Skin of body (tissue), 3 donors: ENCODE measurements around the gene SSH3. TPM values are rescaled to one million over a fixed set of nuclear protein-coding genes. Genes with fewer than 3 reads are reported as not detected.

ENCODE experiments used
- DNase-seq: peaks from one replicate; lab custom pipeline; 2025; lab: John Stamatoyannopoulos, UW
- small RNA-seq: library from RNA; depleted of rRNA; stranded (forward); fragments of <200 nt; gene quantifications from one replicate; pipeline ENCODE3, GENCODE V24; 2014; ENCODE audit warnings: low replicate concordance
- total RNA-seq: library from RNA; depleted of rRNA; stranded (reverse); fragments of >200 nt; gene quantifications from one replicate; pipeline ENCODE4 v1.2.3, GENCODE V29; 2014

Gene SSH3
- total RNA-seq, 1 donor from 2014 or later = 13.4 TPM

DNA sequence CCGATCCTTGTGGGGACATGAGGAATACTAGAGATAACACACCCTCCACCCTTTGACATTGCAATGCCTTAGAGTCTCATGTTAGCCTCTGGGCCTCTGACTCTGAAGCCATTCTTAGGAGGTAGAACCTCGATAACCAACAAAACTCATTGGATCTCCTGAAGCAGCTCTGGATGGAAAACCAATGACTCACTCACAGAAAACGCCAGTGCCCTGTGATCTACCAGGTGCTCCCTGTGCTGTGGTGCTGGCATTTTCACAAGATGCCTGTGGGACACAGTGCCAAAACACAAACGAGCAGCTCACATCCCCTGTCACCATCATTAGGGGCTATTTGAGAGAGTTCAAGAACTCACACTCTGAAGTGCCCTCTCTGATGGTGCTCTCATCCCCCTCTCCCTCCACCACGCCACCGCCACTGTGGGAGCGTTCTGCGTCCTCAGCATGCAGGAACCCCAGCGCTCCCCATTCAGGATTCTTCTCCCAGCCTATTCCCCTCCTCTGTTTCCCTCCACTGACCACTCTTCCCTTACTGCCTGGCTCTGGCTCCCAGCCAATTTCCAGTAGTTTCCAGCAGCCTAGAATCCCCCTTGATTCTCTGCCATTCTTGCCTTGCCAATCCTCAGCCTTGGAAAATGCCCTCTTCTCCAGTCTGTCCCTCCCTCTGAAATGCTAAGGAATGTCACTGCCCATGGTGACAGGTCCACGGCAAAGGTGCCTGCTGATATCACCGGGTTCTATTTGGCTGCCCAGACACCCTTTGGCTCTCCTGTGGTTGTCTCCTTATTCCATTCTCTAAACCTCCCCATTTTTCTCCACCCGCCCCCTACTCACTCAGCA, 54.7 kb downstream of the SSH3 start:
- DNase-seq = no peak

Small RNA genes within 50 kb of the gene (small RNA-seq; reads per million reads assigned to genes)
- gene RN7SKP239 = not detected

Other genes with a start within 250 kb of the SSH3 start
- gene RHOD, start 246.7 kb upstream of the SSH3 start, total RNA-seq = 11.7 TPM
- gene KDM2A, start 184.3 kb upstream of the SSH3 start, total RNA-seq = 78.1 TPM
- gene GRK2, start 37.1 kb upstream of the SSH3 start, total RNA-seq = 34.5 TPM
- gene ANKRD13D, start 14.2 kb upstream of the SSH3 start, total RNA-seq = 33.0 TPM
- 9.5 TPM for gene POLD4, start 50.0 kb downstream of the SSH3 start, total RNA-seq
- 0.89 TPM for gene CLCF1, start 70.1 kb downstream of the SSH3 start, total RNA-seq
- gene RAD9A, start 88.5 kb downstream of the SSH3 start, total RNA-seq = 9.6 TPM
- gene PPP1CA, start 98.3 kb downstream of the SSH3 start, total RNA-seq = 78.3 TPM
- gene TBC1D10C, start 100.6 kb downstream of the SSH3 start, total RNA-seq = 1.2 TPM
- 3.8 TPM for gene CARNS1, start 112.1 kb downstream of the SSH3 start, total RNA-seq
- gene RPS6KB2, start 125.0 kb downstream of the SSH3 start, total RNA-seq = 39.8 TPM
- 0.89 TPM for gene PTPRCAP, start 134.2 kb downstream of the SSH3 start, total RNA-seq
- gene CORO1B, start 139.9 kb downstream of the SSH3 start, total RNA-seq = 30.2 TPM
- not detected for gene GPR152, start 149.2 kb downstream of the SSH3 start, total RNA-seq
- 0.49 TPM for gene CABP4, start 151.8 kb downstream of the SSH3 start, total RNA-seq
- 33.7 TPM for gene TMEM134, start 165.7 kb downstream of the SSH3 start, total RNA-seq
- gene AIP, start 179.5 kb downstream of the SSH3 start, total RNA-seq = 42.8 TPM
- 7.5 TPM for gene PITPNM1, start 201.8 kb downstream of the SSH3 start, total RNA-seq
- 4.5 TPM for gene CDK2AP2, start 204.6 kb downstream of the SSH3 start, total RNA-seq
- not detected for gene CABP2, start 219.9 kb downstream of the SSH3 start, total RNA-seq